ENCODE measurements around the gene GPRC5A. TPM values are rescaled to one million over a fixed set of nuclear protein-coding genes. Genes with fewer than 3 reads are reported as not detected.

The GPRC5A gene
- total and polyA plus RNA-seq, 2 of the 13 experiments (the other 11 are each of a cell fraction or from before 2014, with no cell fraction given), result 0.27 to 3.0 TPM

DNA sequence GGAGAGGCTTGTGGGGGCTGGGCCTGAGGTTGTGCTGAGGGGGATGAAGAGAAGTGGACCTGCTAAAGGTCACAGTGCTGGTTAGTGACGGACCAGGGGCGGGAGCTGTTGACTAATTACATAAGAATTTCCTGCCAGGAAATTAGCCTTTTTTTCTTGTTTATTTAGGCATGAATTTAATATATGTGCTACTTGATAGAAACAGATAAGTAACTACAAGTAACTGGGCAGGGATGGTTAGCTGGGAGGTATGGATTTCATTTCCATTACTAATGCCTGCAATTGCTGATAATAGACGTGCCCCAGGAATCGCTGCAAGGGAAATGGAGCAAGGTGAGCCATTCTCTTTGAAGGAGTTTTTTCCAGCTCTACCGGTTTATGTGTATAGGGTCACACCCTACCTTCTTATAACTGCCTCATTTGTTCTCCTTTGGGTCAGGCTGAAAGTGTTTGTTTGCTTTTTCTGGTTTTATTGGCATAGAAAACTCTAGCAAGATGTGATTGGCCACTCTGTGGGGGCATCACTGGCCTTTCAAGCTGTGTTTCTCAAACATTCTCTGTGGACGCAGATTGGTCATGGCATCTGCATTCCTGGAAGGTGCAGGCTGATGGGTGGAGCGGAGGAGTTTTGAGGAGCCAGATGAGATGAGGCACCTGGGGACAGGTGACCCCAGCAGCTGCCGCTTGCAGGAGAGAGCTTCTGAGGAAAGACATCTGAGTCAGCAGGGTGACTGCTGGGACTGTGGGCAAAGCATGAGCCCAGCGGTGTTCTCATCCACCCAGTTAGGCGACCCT, 19.0 kb upstream of the GPRC5A start (continued):
- TF ChIP-seq, protein P1, sequence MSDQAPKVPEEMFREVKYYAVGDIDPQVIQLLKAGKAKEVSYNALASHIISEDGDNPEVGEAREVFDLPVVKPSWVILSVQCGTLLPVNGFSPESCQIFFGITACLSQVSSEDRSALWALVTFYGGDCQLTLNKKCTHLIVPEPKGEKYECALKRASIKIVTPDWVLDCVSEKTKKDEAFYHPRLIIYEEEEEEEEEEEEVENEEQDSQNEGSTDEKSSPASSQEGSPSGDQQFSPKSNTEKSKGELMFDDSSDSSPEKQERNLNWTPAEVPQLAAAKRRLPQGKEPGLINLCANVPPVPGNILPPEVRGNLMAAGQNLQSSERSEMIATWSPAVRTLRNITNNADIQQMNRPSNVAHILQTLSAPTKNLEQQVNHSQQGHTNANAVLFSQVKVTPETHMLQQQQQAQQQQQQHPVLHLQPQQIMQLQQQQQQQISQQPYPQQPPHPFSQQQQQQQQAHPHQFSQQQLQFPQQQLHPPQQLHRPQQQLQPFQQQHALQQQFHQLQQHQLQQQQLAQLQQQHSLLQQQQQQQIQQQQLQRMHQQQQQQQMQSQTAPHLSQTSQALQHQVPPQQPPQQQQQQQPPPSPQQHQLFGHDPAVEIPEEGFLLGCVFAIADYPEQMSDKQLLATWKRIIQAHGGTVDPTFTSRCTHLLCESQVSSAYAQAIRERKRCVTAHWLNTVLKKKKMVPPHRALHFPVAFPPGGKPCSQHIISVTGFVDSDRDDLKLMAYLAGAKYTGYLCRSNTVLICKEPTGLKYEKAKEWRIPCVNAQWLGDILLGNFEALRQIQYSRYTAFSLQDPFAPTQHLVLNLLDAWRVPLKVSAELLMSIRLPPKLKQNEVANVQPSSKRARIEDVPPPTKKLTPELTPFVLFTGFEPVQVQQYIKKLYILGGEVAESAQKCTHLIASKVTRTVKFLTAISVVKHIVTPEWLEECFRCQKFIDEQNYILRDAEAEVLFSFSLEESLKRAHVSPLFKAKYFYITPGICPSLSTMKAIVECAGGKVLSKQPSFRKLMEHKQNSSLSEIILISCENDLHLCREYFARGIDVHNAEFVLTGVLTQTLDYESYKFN (CRISPR knock-in tag; conservative IDR thresholded peaks at IDR 0.05), result 0 out of 2 replicates have a peak, but pooled peaks have one; percentile 22
- TF ChIP-seq ARID4A (CRISPR knock-in tag; IDR thresholded peaks at IDR 0.05; ENCODE audit: borderline replicate concordance) (no peak), TOPORS (CRISPR knock-in tag; IDR thresholded peaks at IDR 0.05) (no peak), CBX2 (IDR thresholded peaks at IDR 0.05; ENCODE audit: low read depth, low read length) (no peak), CBX2 (CRISPR knock-in tag; IDR thresholded peaks at IDR 0.05; ENCODE audit: low read depth) (no peak), ZNF136 (CRISPR knock-in tag; IDR thresholded peaks at IDR 0.05; ENCODE audit: low read depth) (no peak), ZFAT (CRISPR knock-in tag; conservative IDR thresholded peaks at IDR 0.05) (no peak), ATM (IDR thresholded peaks at IDR 0.05; ENCODE audit: borderline replicate concordance) (no peak), SRY (CRISPR knock-in tag; IDR thresholded peaks at IDR 0.05) (no peak), WIZ (CRISPR knock-in tag; IDR thresholded peaks at IDR 0.05) (no peak), SIN3A (IDR thresholded peaks at IDR 0.05; ENCODE audit: borderline replicate concordance, low read depth, low read length) (no peak), IRX3 (CRISPR knock-in tag; IDR thresholded peaks at IDR 0.05; ENCODE audit: borderline replicate concordance, low read depth) (no peak), SAP130 (CRISPR knock-in tag; IDR thresholded peaks at IDR 0.05; ENCODE audit: low read depth) (peak; percentile 30; the same call in 1 of the 2 replicates), ZNF740 (CRISPR knock-in tag; IDR thresholded peaks at IDR 0.05) (no peak), PHF8 (CRISPR knock-in tag; IDR thresholded peaks at IDR 0.05) (no peak), GFI1 (CRISPR knock-in tag; IDR thresholded peaks at IDR 0.05; ENCODE audit: borderline replicate concordance) (0 out of 2 replicates have a peak, but pooled peaks have one; percentile 50)
- TF ChIP-seq, protein P2, sequence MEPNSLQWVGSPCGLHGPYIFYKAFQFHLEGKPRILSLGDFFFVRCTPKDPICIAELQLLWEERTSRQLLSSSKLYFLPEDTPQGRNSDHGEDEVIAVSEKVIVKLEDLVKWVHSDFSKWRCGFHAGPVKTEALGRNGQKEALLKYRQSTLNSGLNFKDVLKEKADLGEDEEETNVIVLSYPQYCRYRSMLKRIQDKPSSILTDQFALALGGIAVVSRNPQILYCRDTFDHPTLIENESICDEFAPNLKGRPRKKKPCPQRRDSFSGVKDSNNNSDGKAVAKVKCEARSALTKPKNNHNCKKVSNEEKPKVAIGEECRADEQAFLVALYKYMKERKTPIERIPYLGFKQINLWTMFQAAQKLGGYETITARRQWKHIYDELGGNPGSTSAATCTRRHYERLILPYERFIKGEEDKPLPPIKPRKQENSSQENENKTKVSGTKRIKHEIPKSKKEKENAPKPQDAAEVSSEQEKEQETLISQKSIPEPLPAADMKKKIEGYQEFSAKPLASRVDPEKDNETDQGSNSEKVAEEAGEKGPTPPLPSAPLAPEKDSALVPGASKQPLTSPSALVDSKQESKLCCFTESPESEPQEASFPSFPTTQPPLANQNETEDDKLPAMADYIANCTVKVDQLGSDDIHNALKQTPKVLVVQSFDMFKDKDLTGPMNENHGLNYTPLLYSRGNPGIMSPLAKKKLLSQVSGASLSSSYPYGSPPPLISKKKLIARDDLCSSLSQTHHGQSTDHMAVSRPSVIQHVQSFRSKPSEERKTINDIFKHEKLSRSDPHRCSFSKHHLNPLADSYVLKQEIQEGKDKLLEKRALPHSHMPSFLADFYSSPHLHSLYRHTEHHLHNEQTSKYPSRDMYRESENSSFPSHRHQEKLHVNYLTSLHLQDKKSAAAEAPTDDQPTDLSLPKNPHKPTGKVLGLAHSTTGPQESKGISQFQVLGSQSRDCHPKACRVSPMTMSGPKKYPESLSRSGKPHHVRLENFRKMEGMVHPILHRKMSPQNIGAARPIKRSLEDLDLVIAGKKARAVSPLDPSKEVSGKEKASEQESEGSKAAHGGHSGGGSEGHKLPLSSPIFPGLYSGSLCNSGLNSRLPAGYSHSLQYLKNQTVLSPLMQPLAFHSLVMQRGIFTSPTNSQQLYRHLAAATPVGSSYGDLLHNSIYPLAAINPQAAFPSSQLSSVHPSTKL (CRISPR knock-in tag; IDR thresholded peaks at IDR 0.05), result 0 out of 2 replicates have a peak, but pooled peaks have one; percentile 19
